Ascending aorta (tissue), 2 donors: Measurements from ENCODE around the gene IREB2. TPM values are rescaled to one million over a fixed set of nuclear protein-coding genes. Genes with fewer than 3 reads are reported as not detected.

Source experiments
- DNase-seq, 2 donors: peaks; one replicate each; pipeline ENCODE4 v3.0.0-alpha.2; 2019; ENCODE audit warnings: low spot score in 2 of 2
- H3K27ac ChIP-seq, 2 donors: fragments of 200-600 bp; sonication (generic); one replicate each; pipeline ENCODE4 v1.5.1; 2016 to 2017; ENCODE audit warnings: mild to moderate bottlenecking in 1 of 2
- H3K27me3 ChIP-seq: fragments of 200-600 bp; sonication (generic); one replicate; pipeline ENCODE4 v1.5.1; 2017
- H3K36me3 ChIP-seq, 2 donors: fragments of 200-600 bp; sonication (generic); one replicate each; pipeline ENCODE4 v1.5.1; 2016
- H3K4me1 ChIP-seq, 2 donors: fragments of 200-600 bp; sonication (generic); one replicate each; pipeline ENCODE4 v1.5.1; 2016 to 2017; ENCODE audit warnings: mild to moderate bottlenecking in 1 of 2
- H3K4me3 ChIP-seq, 2 donors: fragments of 200-600 bp; sonication (generic); one replicate each; pipeline ENCODE4 v1.5.1; 2016 to 2017; ENCODE audit warnings: mild to moderate bottlenecking in 1 of 2
- H3K9me3 ChIP-seq, 2 donors: fragments of 200-600 bp; sonication (generic); one replicate each; pipeline ENCODE4 v1.5.1; 2016
- CTCF ChIP-seq, 3 experiments: fragments of 200-600 bp in 2 of 3; fragments of 450-650 bp in 1 of 3; sonication (generic) in 2 of 3; IDR thresholded peaks; one replicate each; pipeline ENCODE4 v1.5.1; 2016 to 2019; ENCODE audit warnings: antibody characterized with exemption in 3 of 3, mild to moderate bottlenecking in 1 of 3, moderate library complexity in 1 of 3
- intact Hi-C: fragments of 100-400 bp; cut with DNase I; formaldehyde crosslinking; loops from one replicate; pipeline ENCODE4 v1.15.1; 2023
- total RNA-seq: library from RNA; depleted of rRNA; stranded (reverse); fragments of >200 nt; gene quantifications from one replicate; pipeline ENCODE4 v1.1.0, GENCODE V29; 2016

The IREB2 gene
- total RNA-seq, 1 donor from 2014 or later = 12.7 TPM

DNA sequence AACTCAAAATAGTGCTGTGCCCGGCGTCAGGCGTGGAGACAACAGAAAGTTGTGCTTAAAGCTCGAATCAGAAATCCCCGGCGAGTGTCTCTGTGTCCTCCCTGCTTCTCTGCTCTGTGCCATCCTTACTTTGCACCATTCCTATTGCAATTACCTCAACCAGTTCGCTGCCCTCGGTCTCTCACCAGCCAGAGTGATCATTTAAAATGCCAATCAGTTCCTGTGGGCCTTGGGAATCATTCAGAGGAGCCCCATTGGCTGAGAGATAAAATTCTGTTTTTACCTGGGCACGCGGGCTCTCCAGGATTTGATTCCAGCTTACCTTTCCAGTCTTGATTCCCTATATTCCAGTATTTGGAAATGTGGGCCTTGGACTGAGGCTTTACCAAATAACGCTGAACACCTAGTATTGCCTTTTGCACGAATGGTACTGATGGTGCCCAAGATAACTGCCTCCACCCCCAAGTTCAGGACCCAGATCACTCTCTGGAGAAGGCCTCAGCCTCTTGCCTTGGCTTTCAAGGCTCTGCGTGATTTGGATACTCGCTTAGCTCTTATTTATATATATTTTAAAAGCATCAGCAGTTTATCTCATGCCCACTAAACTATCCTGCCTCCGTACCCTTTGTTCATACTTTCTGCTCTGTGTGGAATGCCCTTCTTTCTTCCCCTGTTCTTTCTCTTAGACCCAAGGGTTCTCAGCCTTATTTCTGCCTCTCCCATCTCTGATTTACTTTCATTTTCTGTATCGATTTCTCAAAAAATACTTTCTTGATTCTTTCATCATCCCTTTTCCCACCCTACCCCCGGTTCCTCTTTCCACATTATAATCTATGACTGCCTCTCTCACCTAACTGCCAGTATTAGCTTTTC lies 103.1 kb downstream of the IREB2 start:
- intact Hi-C loops = loop anchor here (1.0 kb wide), 2 partner anchors 24 to 34 kb away; partner anchors contain the start of genes CHRNA5 and HYKK
- Histone ChIP-seq H3K4me1 (peaks cover 0 to 11% of the 10 kb centered on the region in 2 donors), H3K27me3 (no peaks in the 10 kb centered on the region), H3K36me3 (peaks cover 23 to 28% of the 10 kb centered on the region in 2 donors), H3K27ac (peak overlapping the region; percentile 95 to 97), H3K4me3 (peak overlapping the region; percentile 76 to 94), H3K9me3 (no peaks in the 10 kb centered on the region)
- TF ChIP-seq CTCF (IDR thresholded peaks at IDR 0.05) = no peak
- DNase-seq = no peak

DNA sequence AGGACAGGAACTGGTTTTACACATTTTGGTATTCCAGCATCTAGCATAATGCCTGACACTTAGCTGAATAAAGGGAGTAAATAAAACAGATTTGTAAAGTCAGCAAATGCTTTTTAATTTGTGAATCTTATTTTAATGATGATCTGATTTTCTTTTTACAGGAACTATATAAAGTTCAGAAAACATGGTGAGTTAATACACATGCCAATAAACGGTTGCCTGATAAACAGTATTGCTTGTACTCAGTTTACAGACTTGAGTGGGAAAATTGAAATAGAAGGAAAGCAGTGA lies 103.7 kb downstream of the IREB2 start:
- Histone ChIP-seq H3K27ac (no peak overlapping the region), H3K4me3 (peak overlapping the region; percentile 76 to 94), H3K9me3 (no peaks in the 10 kb centered on the region), H3K4me1 (peaks cover 0 to 11% of the 10 kb centered on the region in 2 donors), H3K27me3 (no peaks in the 10 kb centered on the region), H3K36me3 (peaks cover 29 to 34% of the 10 kb centered on the region in 2 donors)
- no peak for TF ChIP-seq CTCF (IDR thresholded peaks at IDR 0.05)
- intact Hi-C loops = no loop called here
- DNase-seq = no peak

DNA sequence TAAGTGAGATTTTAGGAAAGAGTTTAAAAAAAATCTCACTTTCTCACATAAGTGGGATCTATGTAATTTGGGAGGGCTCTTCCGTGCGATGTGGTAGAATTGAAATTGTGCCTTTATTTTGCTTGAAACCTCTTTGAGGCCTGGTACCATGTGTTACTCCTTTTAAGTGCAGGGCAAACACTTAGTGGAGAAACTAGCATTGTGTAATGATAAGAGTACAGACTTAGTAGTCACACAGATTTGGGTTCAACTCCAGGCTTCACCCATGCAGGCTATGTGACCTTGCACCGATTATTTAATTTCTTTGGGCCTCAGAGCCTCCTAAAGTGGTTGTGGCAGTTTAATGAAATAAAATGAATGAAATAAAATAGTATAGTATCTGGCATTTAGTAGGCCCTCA lies 104.6 kb downstream of the IREB2 start:
- peaks cover 39 to 43% of the 10 kb centered on the region in 2 donors for H3K36me3 ChIP-seq

GRCh38 chr15:78550194-78550593 lies 112.2 kb downstream of the IREB2 start:
- Histone ChIP-seq H3K27me3 (no peaks in the 10 kb centered on the region), H3K9me3 (no peaks in the 10 kb centered on the region), H3K27ac (no peak overlapping the region), H3K4me3 (no peak overlapping the region), H3K36me3 (peaks cover 38 to 58% of the 10 kb centered on the region in 2 donors), H3K4me1 (no peaks in the 10 kb centered on the region)
- no peak for DNase-seq
- TF ChIP-seq CTCF (IDR thresholded peaks at IDR 0.05) = no peak
- intact Hi-C loops = no loop called here

More for the DNA sequence above, 104.6 kb downstream of the IREB2 start:
- TF ChIP-seq CTCF (IDR thresholded peaks at IDR 0.05) = no peak
- no peaks in the 10 kb centered on the region for H3K9me3 ChIP-seq
- no peak overlapping the region for H3K4me3 ChIP-seq
- intact Hi-C loops = no loop called here
- H3K27me3 ChIP-seq = no peaks in the 10 kb centered on the region
- H3K4me1 ChIP-seq = peaks cover 0 to 11% of the 10 kb centered on the region in 2 donors
- no peak for DNase-seq
- no peak overlapping the region for H3K27ac ChIP-seq

DNA sequence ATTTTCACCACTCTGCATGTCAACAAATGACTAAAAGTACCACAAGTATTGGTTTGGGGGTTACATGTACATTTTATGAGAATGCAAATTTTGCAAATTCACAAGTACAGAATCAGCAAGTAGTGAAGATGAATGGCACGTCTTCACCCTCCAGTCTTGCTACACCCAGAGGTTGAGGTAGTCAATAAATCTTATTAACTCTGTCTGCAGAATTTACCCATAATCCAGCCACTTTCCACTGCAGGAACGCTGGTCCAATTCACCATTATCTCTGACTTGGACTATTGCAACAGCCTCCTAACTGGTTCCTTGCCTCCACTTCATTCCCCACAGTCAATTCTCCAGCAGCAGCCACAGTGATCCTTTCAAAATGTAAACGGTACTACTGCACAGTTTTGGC lies 112.8 kb downstream of the IREB2 start:
- no peak overlapping the region for H3K4me3 ChIP-seq
- DNase-seq = no peak
- TF ChIP-seq CTCF (IDR thresholded peaks at IDR 0.05) = no peak
- H3K4me1 ChIP-seq = no peaks in the 10 kb centered on the region
- intact Hi-C loops = no loop called here
- H3K27ac ChIP-seq = no peak overlapping the region
- H3K36me3 ChIP-seq = peaks cover 32 to 52% of the 10 kb centered on the region in 2 donors
- no peaks in the 10 kb centered on the region for H3K9me3 ChIP-seq
- H3K27me3 ChIP-seq = no peaks in the 10 kb centered on the region

Other genes with a start within 250 kb of the IREB2 start
- gene ACSBG1, start 203.7 kb upstream of the IREB2 start, total RNA-seq = not detected
- 3.5 TPM for gene DNAJA4, start 173.7 kb upstream of the IREB2 start, total RNA-seq
- 19.9 TPM for gene SKIC8, start 138.6 kb upstream of the IREB2 start, total RNA-seq
- not detected for gene CRABP1, start 97.9 kb upstream of the IREB2 start, total RNA-seq
- 9.0 TPM for gene HYKK, start 69.4 kb downstream of the IREB2 start, total RNA-seq
- 94.7 TPM for gene PSMA4, start 102.2 kb downstream of the IREB2 start, total RNA-seq
- gene CHRNA5, start 127.3 kb downstream of the IREB2 start, total RNA-seq = not detected
- not detected for gene CHRNA3, start 182.8 kb downstream of the IREB2 start, total RNA-seq
- gene CHRNB4, start 203.0 kb downstream of the IREB2 start, total RNA-seq = not detected